ENCODE data around the gene AKR1C2.
"Not testable (repeated sequence)": the region's sequence is repeated elsewhere in the genome, so short reads cannot be mapped to it uniquely, and the experiment has no call there.

- not testable (repeated sequence) for TF ChIP-seq SUZ12 (IDR thresholded peaks at IDR 0.05; ENCODE audit: extremely low read depth, insufficient read depth, insufficient read length); ZNF274 (IDR thresholded peaks at IDR 0.05; ENCODE audit: low read depth, low read length)
Observed at GRCh38 chr10:4965763-4966162, 37.9 kb downstream of the AKR1C2 start.

Data from NT2/D1 (cell line).